IMR-90 (cell line): Measurements from ENCODE around the gene ZNF155. TPM values are rescaled to one million over a fixed set of nuclear protein-coding genes. Genes with fewer than 3 reads are reported as not detected.

Experiments used
- ATAC-seq: fragments of 200-7000 bp; cut with Tn5 transposase; 2 replicates; pipeline ENCODE4 v1.9.1; 2020; ENCODE audit warnings: low read depth, mild to moderate bottlenecking, moderate library complexity
- BruUV-seq: library from RNA; stranded (reverse); fragments of 400-500 nt; replicated peaks from 2 replicates; lab custom pipeline; 2021; lab: Mats Ljungman, UMichigan
- CTCF ChIA-PET: fragments of 300-600 bp; formaldehyde crosslinking; extraction: SDS; loops from one replicate; lab custom pipeline; 2021; ENCODE audit warnings: antibody characterized with exemption; lab: Yijun Ruan, JAX
- POLR2A ChIA-PET: fragments of 300-600 bp; sonication (Branson Sonifier 250); formaldehyde crosslinking; loops from one replicate; lab custom pipeline; 2022; ENCODE audit warnings: antibody characterized with exemption; ENCODE audit not compliant: unreplicated experiment; lab: Charles Lee
- DNase-seq: peaks from one replicate; pipeline ENCODE4 v3.0.0; 2013
- H2AFZ ChIP-seq: replicated peaks from 2 replicates; pipeline ENCODE3; 2013; ENCODE audit warnings: low read length, mild to moderate bottlenecking; ENCODE audit not compliant: poor library complexity
- H2AK5ac ChIP-seq: 2 replicates; pipeline ENCODE4 v1.6.1; 2013; ENCODE audit warnings: low read depth, low read length, inconsistent platforms
- H2AK9ac ChIP-seq: replicated peaks from 2 replicates; pipeline ENCODE3; 2013; ENCODE audit warnings: mild to moderate bottlenecking, low read depth, low read length, moderate library complexity; ENCODE audit not compliant: poor library complexity
- H2BK120ac ChIP-seq: 2 replicates; pipeline ENCODE4 v1.6.1; 2013; ENCODE audit warnings: low read depth, low read length, inconsistent platforms
- H2BK15ac ChIP-seq: 3 replicates; pipeline ENCODE4 v1.6.1; 2013; ENCODE audit warnings: low read depth, low read length, inconsistent platforms
- H2BK20ac ChIP-seq: 2 replicates; pipeline ENCODE4 v1.6.1; 2013; ENCODE audit warnings: low read depth, mild to moderate bottlenecking, inconsistent platforms, low read length, moderate library complexity
- H2BK5ac ChIP-seq: 2 replicates; pipeline ENCODE4 v1.6.1; 2013; ENCODE audit warnings: mild to moderate bottlenecking, low read depth, low read length, inconsistent platforms; ENCODE audit not compliant: poor library complexity, severe bottlenecking
- H3K14ac ChIP-seq: replicated peaks from 2 replicates; pipeline ENCODE4 v1.6.1; 2013; ENCODE audit warnings: low read depth, low read length, inconsistent platforms
- H3K18ac ChIP-seq: 2 replicates; pipeline ENCODE4 v1.6.1; 2013; ENCODE audit warnings: low read depth, low read length, control low read depth
- H3K23ac ChIP-seq: 2 replicates; pipeline ENCODE4 v1.6.1; 2013; ENCODE audit warnings: low read depth, low read length, inconsistent platforms
- H3K27ac ChIP-seq: 2 replicates; pipeline ENCODE4 v1.5.1; 2013; ENCODE audit warnings: mild to moderate bottlenecking, control low read depth, low read length; ENCODE audit not compliant: insufficient read depth
- H3K27me3 ChIP-seq: 2 replicates; pipeline ENCODE4 v1.6.1; 2013; ENCODE audit warnings: low read length; ENCODE audit not compliant: control insufficient read depth, insufficient read depth
- H3K36me3 ChIP-seq: 2 replicates; pipeline ENCODE4 v1.6.1; 2013; ENCODE audit warnings: low read length, mixed read lengths; ENCODE audit not compliant: control insufficient read depth, insufficient read depth
- H3K4ac ChIP-seq: 2 replicates; pipeline ENCODE4 v1.6.1; 2013; ENCODE audit warnings: low read depth, low read length, inconsistent platforms
- H3K4me1 ChIP-seq: 2 replicates; pipeline ENCODE4 v1.6.1; 2013; ENCODE audit warnings: low read length, mixed read lengths; ENCODE audit not compliant: control insufficient read depth, insufficient read depth
- H3K4me2 ChIP-seq: 2 replicates; pipeline ENCODE4 v1.6.1; 2013; ENCODE audit warnings: low read depth, mild to moderate bottlenecking, control low read depth, low read length, moderate library complexity
- H3K4me3 ChIP-seq: 2 replicates; pipeline ENCODE4 v1.5.1; 2013; ENCODE audit warnings: low read depth, mild to moderate bottlenecking, control low read depth, low read length, moderate library complexity; ENCODE audit not compliant: insufficient read depth
- H3K56ac ChIP-seq: 2 replicates; pipeline ENCODE4 v1.6.1; 2013; ENCODE audit warnings: low read length, inconsistent platforms; ENCODE audit not compliant: insufficient read depth; ENCODE audit errors: extremely low read depth
- H3K79me1 ChIP-seq, 2 experiments: 2 replicates each; pipeline ENCODE4 v1.6.1; 2013; ENCODE audit warnings: low read length in 2 of 2, inconsistent platforms in 1 of 2, low read depth in 1 of 2
- H3K9ac ChIP-seq: 2 replicates; pipeline ENCODE4 v1.6.1; 2013; ENCODE audit warnings: low read depth, low read length, control low read depth
- H3K9me1 ChIP-seq: 2 replicates; pipeline ENCODE4 v1.6.1; 2013; ENCODE audit warnings: low read length, inconsistent platforms; ENCODE audit not compliant: insufficient read depth
- H3K9me3 ChIP-seq: 2 replicates; pipeline ENCODE4 v1.6.1; 2013; ENCODE audit warnings: low read length; ENCODE audit not compliant: control insufficient read depth, insufficient read depth
- H4K20me1 ChIP-seq: 2 replicates; pipeline ENCODE4 v1.6.1; 2013; ENCODE audit warnings: low read length, inconsistent platforms; ENCODE audit not compliant: insufficient read depth
- H4K5ac ChIP-seq: 2 replicates; pipeline ENCODE4 v1.6.1; 2013; ENCODE audit warnings: mild to moderate bottlenecking, low read depth, low read length, control low read depth
- H4K8ac ChIP-seq, 2 experiments: 2 replicates each; pipeline ENCODE4 v1.6.1; 2013; ENCODE audit warnings: low read depth in 2 of 2, low read length in 2 of 2, control low read depth in 1 of 2, inconsistent platforms in 1 of 2
- H4K91ac ChIP-seq: 2 replicates; pipeline ENCODE4 v1.6.1; 2013; ENCODE audit warnings: low read depth, low read length, inconsistent platforms; ENCODE audit not compliant: insufficient read depth
- CHD1 ChIP-seq: IDR thresholded peaks from 2 replicates; pipeline ENCODE4 v1.6.1; 2012; ENCODE audit warnings: low read depth, low read length, improper control_type of control experiment
- FOS ChIP-seq: fragments of 150-350 bp; IDR thresholded peaks from 2 replicates; pipeline ENCODE4 v1.6.1; 2016; ENCODE audit warnings: low read depth, low read length
- NFE2L2 ChIP-seq: fragments of 150-350 bp; IDR thresholded peaks from 2 replicates; pipeline ENCODE4 v1.6.1; 2016; ENCODE audit warnings: low read depth, mild to moderate bottlenecking, low read length
- POLR2A ChIP-seq: IDR thresholded peaks from 2 replicates; pipeline ENCODE4 v1.6.1; 2012; ENCODE audit warnings: mild to moderate bottlenecking, low read depth, low read length
- RAD21 ChIP-seq: IDR thresholded peaks from 2 replicates; pipeline ENCODE4 v1.6.1; 2012; ENCODE audit warnings: low read length, improper control_type of control experiment
- RCOR1 ChIP-seq: IDR thresholded peaks from 2 replicates; pipeline ENCODE4 v1.6.1; 2012; ENCODE audit warnings: mild to moderate bottlenecking, low read length, improper control_type of control experiment; ENCODE audit not compliant: insufficient replicate concordance
- RFX5 ChIP-seq: IDR thresholded peaks from 2 replicates; pipeline ENCODE4 v1.8.0; 2012; ENCODE audit warnings: low read depth, mild to moderate bottlenecking, low read length, moderate library complexity
- WGBS, 2 experiments: methylation state at CpG; one replicate each; pipeline versions ENCODE4 v1.1.5 to v1.1.7; 2013; ENCODE audit warnings: missing lambda C conversion rate in 2 of 2; ENCODE audit not compliant: insufficient read length in 1 of 2; ENCODE audit errors: extremely low coverage in 2 of 2; 5-methylcytosine and 5-hydroxymethylcytosine counted together
- dilution Hi-C: fragments of 300-500 bp; cut with HindIII; formaldehyde crosslinking; loops from one replicate; pipeline ENCODE4 v1.14.3; 2018; ENCODE audit warnings: low sequenced_read_pairs; ENCODE audit not compliant: unreplicated experiment
- in situ Hi-C: fragments of 300-500 bp; cut with MboI; formaldehyde crosslinking; loops from 3 replicates; pipeline ENCODE4 v1.14.3; 2019; ENCODE audit warnings: low sequenced_read_pairs, inconsistent platforms, mixed read lengths
- intact Hi-C: fragments of 100-400 bp; cut with micrococcal nuclease; formaldehyde crosslinking; loops from 2 replicates; pipeline ENCODE4 v1.10.0; 2022
- polyA plus RNA-seq, 3 experiments: library from polyadenylated mRNA; depleted of rRNA; stranded (reverse); fragments of >200 nt; gene quantifications; 2 replicates each; pipeline ENCODE4 v1.2.3, GENCODE V29; 2012; ENCODE audit warnings: low replicate concordance in 1 of 3
- total RNA-seq: library from RNA; depleted of rRNA; stranded (reverse); fragments of >200 nt; gene quantifications from 2 replicates; pipeline ENCODE4 v1.2.3, GENCODE V29; 2012

Gene ZNF155
- total and polyA plus RNA-seq, 2 of the 4 experiments (the other 2 are of a cell fraction): 3.5 to 9.0 TPM

GRCh38 chr19:44032001-44032610, 48.1 kb downstream of the ZNF155 start:
- H4K5ac ChIP-seq: no peak overlapping the region
- no peak overlapping the region for H2AFZ ChIP-seq
- DNase-seq (no peak), ATAC-seq (no peak)
- dilution Hi-C loops (no loop called here), in situ Hi-C loops (no loop called here), intact Hi-C loops (no loop called here)
- H3K4me3 ChIP-seq: no peak overlapping the region
- CTCF ChIA-PET: no interaction called here
- no peak overlapping the region for H2BK15ac ChIP-seq
- no peaks in the 10 kb centered on the region for H4K20me1 ChIP-seq
- no peak overlapping the region for H3K9ac ChIP-seq
- no peak overlapping the region for H3K4me2 ChIP-seq
- no peak overlapping the region for H3K4ac ChIP-seq
- no peak overlapping the region for H4K91ac ChIP-seq
- TF ChIP-seq NFE2L2 (no peak), RAD21 (no peak), POLR2A (no peak), CHD1 (no peak), RFX5 (no peak), FOS (no peak), RCOR1 (no peak)
- no peaks in the 10 kb centered on the region for H3K9me1 ChIP-seq
- H2AK5ac ChIP-seq: no peak overlapping the region
- no peaks in the 10 kb centered on the region for H3K4me1 ChIP-seq
- no peak overlapping the region for H2BK120ac ChIP-seq
- no peak overlapping the region for H3K14ac ChIP-seq
- H3K9me3 ChIP-seq: peaks cover 50% of the 10 kb centered on the region
- H4K8ac ChIP-seq: no peak overlapping the region
- peaks cover 41% of the 10 kb centered on the region for H3K36me3 ChIP-seq
- no peak overlapping the region for H2BK20ac ChIP-seq
- POLR2A ChIA-PET: no interaction called here
- H3K18ac ChIP-seq: no peak overlapping the region
- no TSS peak for BruUV-seq
- no peaks in the 10 kb centered on the region for H3K27me3 ChIP-seq
- H3K56ac ChIP-seq: no peak overlapping the region
- H3K23ac ChIP-seq: no peak overlapping the region
- no peak overlapping the region for H2AK9ac ChIP-seq
- H3K79me1 ChIP-seq: peaks cover 6 to 10% of the 10 kb centered on the region in 2 experiments; a peak in 1 of 4 replicates
- no peak overlapping the region for H3K27ac ChIP-seq
- WGBS, 2 experiments: no CpG with 5 or more reads among the region's 1 CpG
- H2BK5ac ChIP-seq: no peak overlapping the region
